H1 (cell line): Measurements from ENCODE around the gene HDAC8. TPM values are rescaled to one million over a fixed set of nuclear protein-coding genes. Genes with fewer than 3 reads are reported as not detected.

ENCODE experiments used
- BCL11A ChIP-seq, 2 experiments: IDR thresholded peaks; one replicate each; pipeline ENCODE4 v1.6.1; 2011; ENCODE audit warnings: low read depth in 2 of 2, low read length in 2 of 2, mild to moderate bottlenecking in 2 of 2
- CTBP2 ChIP-seq: IDR thresholded peaks from 2 replicates; pipeline ENCODE4 v1.7.0; 2011; ENCODE audit warnings: borderline replicate concordance, mild to moderate bottlenecking, moderate library complexity, mixed read lengths, low read length; ENCODE audit not compliant: insufficient read depth, insufficient read length
- KDM5A ChIP-seq: fragments of 200-600 bp; IDR thresholded peaks from 2 replicates; pipeline ENCODE4 v1.7.1; 2012; ENCODE audit warnings: mild to moderate bottlenecking, low read length, inconsistent platforms, mixed read lengths
- RBBP5 ChIP-seq: IDR thresholded peaks from 2 replicates; pipeline ENCODE4 v1.7.1; 2012; ENCODE audit warnings: low read depth, mild to moderate bottlenecking, inconsistent platforms, low read length, moderate library complexity, borderline replicate concordance
- SRF ChIP-seq: IDR thresholded peaks from 2 replicates; pipeline ENCODE4 v1.6.1; 2011; ENCODE audit warnings: mild to moderate bottlenecking, low read depth, low read length, moderate library complexity
- SUZ12 ChIP-seq: fragments of 200-600 bp; sonication (generic); IDR thresholded peaks from 2 replicates; pipeline ENCODE4 v1.6.1; 2012; ENCODE audit warnings: mild to moderate bottlenecking, inconsistent platforms, low read length, moderate library complexity, mixed read lengths
- ZNF274 ChIP-seq: IDR thresholded peaks from 2 replicates; pipeline ENCODE4 v1.7.0; 2012; ENCODE audit warnings: low read length, borderline replicate concordance; ENCODE audit errors: extremely low read depth
- polyA plus RNA-seq, 7 experiments: library from polyadenylated mRNA; depleted of rRNA in 3 of 7; stranded (reverse) in 5 of 7; unstranded in 2 of 7; fragments of >200 nt in 5 of 7; fragments of 200-250 nt in 2 of 7; gene quantifications; 1 replicate in 5 of 7; 2 replicates in 1 of 7; 4 replicates in 1 of 7; pipeline versions ENCODE4 v1.2.1 to v1.2.3, GENCODE V29; 2011 to 2013; ENCODE audit warnings: missing spikeins in 2 of 7, mixed read lengths in 2 of 7
- total RNA-seq: library from RNA; stranded (reverse); fragmentation: NEBNext Ultra II Directional; extraction: Animal tissue kit (Norgen Biotek cat#: 25700); gene quantifications from 2 replicates; pipeline ENCODE4 v1.2.1, GENCODE V29; 2021
- TF ChIP-seq, protein P1 (sequence below): IDR thresholded peaks from 2 replicates; pipeline ENCODE4 v1.6.1; 2011; ENCODE audit warnings: low read length, improper control_type of control experiment
- TF ChIP-seq, protein P2 (sequence below), 3 experiments: IDR thresholded peaks; 1 replicate in 2 of 3; 2 replicates in 1 of 3; pipeline versions ENCODE4 v1.5.1 to v1.6.1; 2011; ENCODE audit warnings: low read length in 3 of 3, mild to moderate bottlenecking in 3 of 3, inconsistent platforms in 2 of 3, low read depth in 1 of 3, moderate library complexity in 1 of 3; ENCODE audit not compliant: insufficient read depth in 1 of 3; ENCODE audit errors: control extremely low read depth in 1 of 3
- TF ChIP-seq, protein P3 (sequence below): IDR thresholded peaks from 2 replicates; pipeline ENCODE4 v1.6.1; 2012; ENCODE audit warnings: inconsistent platforms

The HDAC8 gene
- total and polyA plus RNA-seq, 2 of the 8 experiments (the other 6 are each of a cell fraction or from before 2014, with no cell fraction given) = 9.7 to 20.3 TPM

DNA sequence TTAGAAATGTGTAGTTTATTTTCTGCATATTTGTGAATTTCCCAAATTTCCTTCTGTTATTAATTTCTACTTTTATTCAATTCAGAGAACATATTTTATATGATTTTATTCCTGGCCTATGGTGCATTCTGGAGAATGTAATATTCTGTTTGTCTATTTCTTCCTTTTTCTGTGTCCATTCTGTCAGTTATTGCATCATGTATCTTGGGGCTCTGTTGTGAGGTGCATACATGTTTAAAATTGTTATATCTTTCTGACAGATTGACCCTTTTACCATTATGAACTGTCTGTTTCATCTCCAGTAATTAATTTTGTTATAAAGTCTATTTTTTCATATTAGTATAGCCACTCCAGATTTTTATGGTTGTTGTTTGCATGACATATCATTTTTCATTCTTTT, 170.0 kb downstream of the HDAC8 start (continued):
- TF ChIP-seq RBBP5 (no peak), CTBP2 (no peak), ZNF274 (no peak), BCL11A (IDR thresholded peaks at IDR 0.05; ENCODE audit: low read depth in 2 of 2, low read length in 2 of 2) (no peak), SUZ12 (no peak), KDM5A (no peak), SRF (no peak)
- TF ChIP-seq, protein P1, sequence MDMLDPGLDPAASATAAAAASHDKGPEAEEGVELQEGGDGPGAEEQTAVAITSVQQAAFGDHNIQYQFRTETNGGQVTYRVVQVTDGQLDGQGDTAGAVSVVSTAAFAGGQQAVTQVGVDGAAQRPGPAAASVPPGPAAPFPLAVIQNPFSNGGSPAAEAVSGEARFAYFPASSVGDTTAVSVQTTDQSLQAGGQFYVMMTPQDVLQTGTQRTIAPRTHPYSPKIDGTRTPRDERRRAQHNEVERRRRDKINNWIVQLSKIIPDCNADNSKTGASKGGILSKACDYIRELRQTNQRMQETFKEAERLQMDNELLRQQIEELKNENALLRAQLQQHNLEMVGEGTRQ = no peak
- TF ChIP-seq, protein P2, sequence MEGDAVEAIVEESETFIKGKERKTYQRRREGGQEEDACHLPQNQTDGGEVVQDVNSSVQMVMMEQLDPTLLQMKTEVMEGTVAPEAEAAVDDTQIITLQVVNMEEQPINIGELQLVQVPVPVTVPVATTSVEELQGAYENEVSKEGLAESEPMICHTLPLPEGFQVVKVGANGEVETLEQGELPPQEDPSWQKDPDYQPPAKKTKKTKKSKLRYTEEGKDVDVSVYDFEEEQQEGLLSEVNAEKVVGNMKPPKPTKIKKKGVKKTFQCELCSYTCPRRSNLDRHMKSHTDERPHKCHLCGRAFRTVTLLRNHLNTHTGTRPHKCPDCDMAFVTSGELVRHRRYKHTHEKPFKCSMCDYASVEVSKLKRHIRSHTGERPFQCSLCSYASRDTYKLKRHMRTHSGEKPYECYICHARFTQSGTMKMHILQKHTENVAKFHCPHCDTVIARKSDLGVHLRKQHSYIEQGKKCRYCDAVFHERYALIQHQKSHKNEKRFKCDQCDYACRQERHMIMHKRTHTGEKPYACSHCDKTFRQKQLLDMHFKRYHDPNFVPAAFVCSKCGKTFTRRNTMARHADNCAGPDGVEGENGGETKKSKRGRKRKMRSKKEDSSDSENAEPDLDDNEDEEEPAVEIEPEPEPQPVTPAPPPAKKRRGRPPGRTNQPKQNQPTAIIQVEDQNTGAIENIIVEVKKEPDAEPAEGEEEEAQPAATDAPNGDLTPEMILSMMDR (IDR thresholded peaks at IDR 0.05; ENCODE audit: control extremely low read depth in 1 of 3, insufficient read depth in 1 of 3, low read depth in 1 of 3, low read length in 3 of 3) = no peak
- TF ChIP-seq, protein P3, sequence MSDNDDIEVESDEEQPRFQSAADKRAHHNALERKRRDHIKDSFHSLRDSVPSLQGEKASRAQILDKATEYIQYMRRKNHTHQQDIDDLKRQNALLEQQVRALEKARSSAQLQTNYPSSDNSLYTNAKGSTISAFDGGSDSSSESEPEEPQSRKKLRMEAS = no peak
